K562 (cell line): ENCODE data around the gene BCR.

Experiments
- POLR2A ChIP-seq: fragments of 450-650 bp; conservative IDR thresholded peaks from 2 replicates; pipeline ENCODE4 v1.6.1; 2016
- TAF1 ChIP-seq: IDR thresholded peaks from 2 replicates; pipeline ENCODE4 v1.6.1; 2011; ENCODE audit warnings: mild to moderate bottlenecking, low read length, moderate library complexity; ENCODE audit not compliant: insufficient read depth, control insufficient read depth, severe bottlenecking; ENCODE audit errors: extremely low read depth

GRCh38 chr22:23152238-23153114 is 27.8 kb upstream of the BCR start:
- TF ChIP-seq POLR2A (no peak), TAF1 (no peak)
